HG03342 (cell line): ENCODE measurements around the gene GLI3.
"Not testable (repeated sequence)": the region's sequence is repeated elsewhere in the genome, so short reads cannot be mapped to it uniquely, and the experiment has no call there.

Experiments
- ATAC-seq: cut with Tn5 transposase; IDR thresholded peaks from one replicate; pipeline ENCODE4 v1.9.1; 2021; ENCODE audit warnings: mild to moderate bottlenecking, moderate library complexity; ENCODE audit not compliant: unreplicated experiment

The GLI3 gene

GRCh38 chr7:42213093-42213492 lies 23.9 kb downstream of the GLI3 start:
- ATAC-seq = no peak

GRCh38 chr7:42212541-42213090 lies 24.4 kb downstream of the GLI3 start:
- no peak for ATAC-seq

- ATAC-seq = no peak
Observed at GRCh38 chr7:42211938-42212337, 25.1 kb downstream of the GLI3 start.

GRCh38 chr7:42210779-42211178 lies 26.2 kb downstream of the GLI3 start:
- ATAC-seq = no peak

GRCh38 chr7:42210333-42210732 lies 26.7 kb downstream of the GLI3 start:
- no peak for ATAC-seq

GRCh38 chr7:42209085-42209484 lies 27.9 kb downstream of the GLI3 start:
- not testable (repeated sequence) for ATAC-seq

GRCh38 chr7:42208572-42208971 lies 28.4 kb downstream of the GLI3 start:
- ATAC-seq = no peak

- ATAC-seq = no peak
Observed at GRCh38 chr7:42207420-42207819, 29.6 kb downstream of the GLI3 start.

- no peak for ATAC-seq
Observed at GRCh38 chr7:42203336-42203735, 33.7 kb downstream of the GLI3 start.

GRCh38 chr7:42202601-42203000 lies 34.4 kb downstream of the GLI3 start:
- ATAC-seq = no peak

GRCh38 chr7:42198974-42199668 lies 37.9 kb downstream of the GLI3 start:
- ATAC-seq = no peak

GRCh38 chr7:42198296-42198695 lies 38.7 kb downstream of the GLI3 start:
- ATAC-seq = no peak

- ATAC-seq = no peak
Observed at GRCh38 chr7:42197451-42197850, 39.6 kb downstream of the GLI3 start.

- no peak for ATAC-seq
Observed at GRCh38 chr7:42194238-42194637, 42.8 kb downstream of the GLI3 start.

GRCh38 chr7:42193471-42194129 lies 43.4 kb downstream of the GLI3 start:
- no peak for ATAC-seq

GRCh38 chr7:42192851-42193461 lies 44.1 kb downstream of the GLI3 start:
- ATAC-seq = no peak

- ATAC-seq = no peak
Observed at GRCh38 chr7:42192066-42192465, 44.9 kb downstream of the GLI3 start.

GRCh38 chr7:42189535-42189934 lies 47.5 kb downstream of the GLI3 start:
- no peak for ATAC-seq

- no peak for ATAC-seq
Observed at GRCh38 chr7:42186151-42186550, 50.9 kb downstream of the GLI3 start.

GRCh38 chr7:42185726-42186125 lies 51.3 kb downstream of the GLI3 start:
- ATAC-seq = no peak

GRCh38 chr7:42183547-42183946 lies 53.5 kb downstream of the GLI3 start:
- no peak for ATAC-seq

- ATAC-seq = no peak
Observed at GRCh38 chr7:42181566-42181965, 55.4 kb downstream of the GLI3 start.
